Prostate gland (tissue), 2 donors: ENCODE results near the gene RBBP8NL.

ENCODE experiments used
- CTCF ChIP-seq, 4 experiments: fragments of 200-600 bp in 2 of 4; fragments of 450-650 bp in 2 of 4; sonication (generic) in 2 of 4; IDR thresholded peaks; 1 replicate in 3 of 4; 2 replicates in 1 of 4; pipeline ENCODE4 v1.5.1; 2016 to 2019; ENCODE audit warnings: antibody characterized with exemption in 4 of 4, mild to moderate bottlenecking in 2 of 4, moderate library complexity in 2 of 4
- POLR2A ChIP-seq: fragments of 450-650 bp; IDR thresholded peaks from one replicate; pipeline ENCODE4 v1.6.1; 2016; ENCODE audit warnings: antibody characterized with exemption, mild to moderate bottlenecking
- POLR2AphosphoS5 ChIP-seq: sonication (generic); formaldehyde crosslinking; IDR thresholded peaks from one replicate; pipeline ENCODE4 v1.6.1; 2017; ENCODE audit warnings: antibody characterized with exemption

- no peak for TF ChIP-seq POLR2A
- TF ChIP-seq CTCF (IDR thresholded peaks at IDR 0.05), result no peak
- no peak for TF ChIP-seq POLR2AphosphoS5
These were observed 38.9 kb upstream of the RBBP8NL start for GRCh38 chr20:62466072-62466760.
